ENCODE results near the gene RPS6KA1. TPM values are rescaled to one million over a fixed set of nuclear protein-coding genes. Genes with fewer than 3 reads are reported as not detected.
"Not testable (repeated sequence)": the region's sequence is repeated elsewhere in the genome, so short reads cannot be mapped to it uniquely, and the experiment has no call there.

RPS6KA1 gene
- total RNA-seq, 5 donors from 2014 or later (not counting 1 experiment from before 2014, with no cell fraction given) = 85.8 to 123 (median 101) TPM

- H3K4me1 Mint-ChIP-seq; DNase-seq; H3K9me3 Mint-ChIP-seq; H3K36me3 ChIP-seq (ENCODE audit: control insufficient read depth in 2 of 2, extremely low read depth in 1 of 2, insufficient read depth in 1 of 2, low read length in 1 of 2); H3K36me3 Mint-ChIP-seq; H3K4me1 ChIP-seq (ENCODE audit: control insufficient read depth in 1 of 2, extremely low read depth in 1 of 2, insufficient read depth in 2 of 2, low read length in 2 of 2); H3K27ac Mint-ChIP-seq; ATAC-seq (replicated peaks in 1 of 4); H3K27ac ChIP-seq (ENCODE audit: low read length); H3K9me3 ChIP-seq; H3K27me3 ChIP-seq (replicated peaks in 1 of 2; ENCODE audit: control insufficient read depth in 2 of 2, extremely low read depth in 1 of 2, insufficient read depth in 2 of 2, low read length in 1 of 2); POLR2A ChIA-PET; H3K27me3 Mint-ChIP-seq; H3K4me3 Mint-ChIP-seq; H3K4me3 ChIP-seq (ENCODE audit: control insufficient read depth in 1 of 2, extremely low read depth in 1 of 2, low read length in 1 of 2): not testable (repeated sequence)
- CTCF ChIA-PET = interaction anchor here in 1 of 2 donors (0.5 to 1.7 kb wide), 3 partner anchors 95 to 413 kb away, joined by 3 to 5 read pairs (median 3); no protein-coding TSS in a partner anchor
- no CpG with 5 or more reads among the region's 4 CpGs for WGBS (ENCODE audit: insufficient coverage)
Measured at GRCh38 chr1:26584588-26584987, 55.0 kb downstream of the RPS6KA1 start.

GRCh38 chr1:26585471-26585870 lies 55.9 kb downstream of the RPS6KA1 start:
- Mint-ChIP-seq H3K4me1 (peaks cover 0 to 9% (median 6%) of the 10 kb centered on the region in 3 donors), H3K4me3 (no peak overlapping the region), H3K36me3 (peaks cover 4% of the 10 kb centered on the region), H3K27ac (no peak overlapping the region), H3K27me3 (no peaks in the 10 kb centered on the region), H3K9me3 (peaks cover 0 to 7% (median 0%) of the 10 kb centered on the region in 3 donors)
- ChIA-PET POLR2A (no interaction called here), CTCF (interaction anchor here in 1 of 2 donors (1.7 kb wide), 1 partner anchor 248 kb away, joined by 5 read pairs; no protein-coding TSS in a partner anchor)
- no peaks in the 10 kb centered on the region for H3K4me1 ChIP-seq (ENCODE audit: control insufficient read depth in 1 of 2, extremely low read depth in 1 of 2, insufficient read depth in 2 of 2, low read length in 2 of 2)
- H3K4me3 ChIP-seq (ENCODE audit: control insufficient read depth in 1 of 2, extremely low read depth in 1 of 2, low read length in 1 of 2) = no peak overlapping the region
- DNase-seq (no peak), ATAC-seq (replicated peaks in 1 of 4) (no peak)
- H3K27me3 ChIP-seq (replicated peaks in 1 of 2; ENCODE audit: control insufficient read depth in 2 of 2, extremely low read depth in 1 of 2, insufficient read depth in 2 of 2, low read length in 1 of 2) = peaks cover 0 to 3% of the 10 kb centered on the region in 2 experiments
- WGBS (ENCODE audit: insufficient coverage) = 97% methylated on average over 4 of the region's 6 CpGs
- no peaks in the 10 kb centered on the region for H3K9me3 ChIP-seq
- no peaks in the 10 kb centered on the region for H3K36me3 ChIP-seq (ENCODE audit: control insufficient read depth in 2 of 2, extremely low read depth in 1 of 2, insufficient read depth in 1 of 2, low read length in 1 of 2)
- no peak overlapping the region for H3K27ac ChIP-seq (ENCODE audit: low read length)

GRCh38 chr1:26593385-26593784 lies 63.8 kb downstream of the RPS6KA1 start:
- ATAC-seq (replicated peaks in 1 of 4) (no peak), DNase-seq (no peak)
- Mint-ChIP-seq H3K4me3 (no peak overlapping the region), H3K27me3 (no peaks in the 10 kb centered on the region), H3K36me3 (peaks cover 4% of the 10 kb centered on the region), H3K4me1 (peaks cover 4 to 6% (median 4%) of the 10 kb centered on the region in 3 donors), H3K9me3 (peaks cover 0 to 7% (median 0%) of the 10 kb centered on the region in 3 donors), H3K27ac (no peak overlapping the region)
- no peak overlapping the region for H3K27ac ChIP-seq (ENCODE audit: low read length)
- no peaks in the 10 kb centered on the region for H3K36me3 ChIP-seq (ENCODE audit: control insufficient read depth in 2 of 2, extremely low read depth in 1 of 2, insufficient read depth in 1 of 2, low read length in 1 of 2)
- no peak overlapping the region for H3K4me3 ChIP-seq (ENCODE audit: control insufficient read depth in 1 of 2, extremely low read depth in 1 of 2, low read length in 1 of 2)
- ChIA-PET POLR2A (no interaction called here), CTCF (interaction anchor here in 1 of 2 donors (1.4 kb wide), 1 partner anchor 240 kb away, joined by 3 read pairs; no protein-coding TSS in a partner anchor)
- peaks cover 0 to 3% of the 10 kb centered on the region in 2 experiments for H3K4me1 ChIP-seq (ENCODE audit: control insufficient read depth in 1 of 2, extremely low read depth in 1 of 2, insufficient read depth in 2 of 2, low read length in 2 of 2)
- peaks cover 0 to 5% of the 10 kb centered on the region in 2 experiments for H3K27me3 ChIP-seq (replicated peaks in 1 of 2; ENCODE audit: control insufficient read depth in 2 of 2, extremely low read depth in 1 of 2, insufficient read depth in 2 of 2, low read length in 1 of 2)
- 71% methylated on average over 1 of the region's 5 CpGs for WGBS (ENCODE audit: insufficient coverage)
- no peaks in the 10 kb centered on the region for H3K9me3 ChIP-seq

- H3K27ac Mint-ChIP-seq; H3K27me3 ChIP-seq (replicated peaks in 1 of 2; ENCODE audit: control insufficient read depth in 2 of 2, extremely low read depth in 1 of 2, insufficient read depth in 2 of 2, low read length in 1 of 2); H3K4me3 ChIP-seq (ENCODE audit: control insufficient read depth in 1 of 2, extremely low read depth in 1 of 2, low read length in 1 of 2); H3K9me3 ChIP-seq; POLR2A ChIA-PET; H3K4me1 Mint-ChIP-seq; H3K27me3 Mint-ChIP-seq; H3K36me3 ChIP-seq (ENCODE audit: control insufficient read depth in 2 of 2, extremely low read depth in 1 of 2, insufficient read depth in 1 of 2, low read length in 1 of 2); H3K27ac ChIP-seq (ENCODE audit: low read length); H3K36me3 Mint-ChIP-seq; H3K4me1 ChIP-seq (ENCODE audit: control insufficient read depth in 1 of 2, extremely low read depth in 1 of 2, insufficient read depth in 2 of 2, low read length in 2 of 2); H3K4me3 Mint-ChIP-seq; H3K9me3 Mint-ChIP-seq; ATAC-seq (replicated peaks in 1 of 4); DNase-seq: not testable (repeated sequence)
- CTCF ChIA-PET = interaction anchor here in 1 of 2 donors (1.0 to 1.4 kb wide), 2 partner anchors 206 to 239 kb away, joined by 3 read pairs; no protein-coding TSS in a partner anchor
- WGBS (ENCODE audit: insufficient coverage) = 94% methylated on average over 2 of the region's 6 CpGs
Measured at GRCh38 chr1:26594593-26594992, 65.0 kb downstream of the RPS6KA1 start.

GRCh38 chr1:26597629-26598039 lies 68.1 kb downstream of the RPS6KA1 start:
- Mint-ChIP-seq H3K4me3 (no peak overlapping the region), H3K36me3 (no peaks in the 10 kb centered on the region), H3K27ac (no peak overlapping the region), H3K4me1 (peaks cover 6 to 9% (median 8%) of the 10 kb centered on the region in 3 donors), H3K9me3 (no peaks in the 10 kb centered on the region), H3K27me3 (peaks cover 0 to 1% of the 10 kb centered on the region in 2 donors)
- WGBS (ENCODE audit: insufficient coverage) = no CpG with 5 or more reads among the region's 2 CpGs
- H3K9me3 ChIP-seq = no peaks in the 10 kb centered on the region
- POLR2A ChIA-PET = no interaction called here
- no peaks in the 10 kb centered on the region for H3K36me3 ChIP-seq (ENCODE audit: control insufficient read depth in 2 of 2, extremely low read depth in 1 of 2, insufficient read depth in 1 of 2, low read length in 1 of 2)
- peaks cover 0 to 2% of the 10 kb centered on the region in 2 experiments for H3K27me3 ChIP-seq (replicated peaks in 1 of 2; ENCODE audit: control insufficient read depth in 2 of 2, extremely low read depth in 1 of 2, insufficient read depth in 2 of 2, low read length in 1 of 2)
- CTCF ChIA-PET = interaction anchor here in 1 of 2 donors (1.4 to 9.8 kb wide), 3 partner anchors 187 to 237 kb away, joined by 5 to 156 read pairs (median 5); partner anchors contain the start of gene PIGV
- H3K4me3 ChIP-seq (ENCODE audit: control insufficient read depth in 1 of 2, extremely low read depth in 1 of 2, low read length in 1 of 2) = no peak overlapping the region
- DNase-seq = peak in 2 of 35 experiments; percentile 32 to 76
- no peak overlapping the region for H3K27ac ChIP-seq (ENCODE audit: low read length)
- peak in 2 of 4 experiments; percentile 56 to 58 for ATAC-seq (replicated peaks in 1 of 4)
- H3K4me1 ChIP-seq (ENCODE audit: control insufficient read depth in 1 of 2, extremely low read depth in 1 of 2, insufficient read depth in 2 of 2, low read length in 2 of 2) = peaks cover 0 to 5% of the 10 kb centered on the region in 2 experiments

GRCh38 chr1:26598890-26599289 lies 69.3 kb downstream of the RPS6KA1 start:
- Histone ChIP-seq H3K4me3 (ENCODE audit: control insufficient read depth in 1 of 2, extremely low read depth in 1 of 2, low read length in 1 of 2) (no peak overlapping the region), H3K36me3 (ENCODE audit: control insufficient read depth in 2 of 2, extremely low read depth in 1 of 2, insufficient read depth in 1 of 2, low read length in 1 of 2) (no peaks in the 10 kb centered on the region), H3K27ac (ENCODE audit: low read length) (no peak overlapping the region), H3K4me1 (ENCODE audit: control insufficient read depth in 1 of 2, extremely low read depth in 1 of 2, insufficient read depth in 2 of 2, low read length in 2 of 2) (peaks cover 0 to 5% of the 10 kb centered on the region in 2 experiments), H3K27me3 (replicated peaks in 1 of 2; ENCODE audit: control insufficient read depth in 2 of 2, extremely low read depth in 1 of 2, insufficient read depth in 2 of 2, low read length in 1 of 2) (peaks cover 0 to 2% of the 10 kb centered on the region in 2 experiments), H3K9me3 (no peaks in the 10 kb centered on the region)
- Mint-ChIP-seq H3K27ac (no peak overlapping the region), H3K4me3 (no peak overlapping the region), H3K27me3 (peaks cover 0 to 1% of the 10 kb centered on the region in 2 donors), H3K9me3 (no peaks in the 10 kb centered on the region), H3K4me1 (peaks cover 6 to 10% (median 9%) of the 10 kb centered on the region in 3 donors), H3K36me3 (no peaks in the 10 kb centered on the region)
- ChIA-PET POLR2A (interaction anchor here in 1 of 2 donors (0.6 kb wide), 2 partner anchors 140 to 191 kb away, joined by 3 to 4 read pairs; no protein-coding TSS in a partner anchor), CTCF (interaction anchor here (0.6 to 9.8 kb wide), 11 partner anchors 17 to 1169 kb away, joined by 3 to 156 read pairs (median 3); partner anchors contain the start of gene PIGV (in 1 of the 2))
- DNase-seq = no peak
- ATAC-seq (replicated peaks in 1 of 4) = no peak
- no CpG with 5 or more reads among the region's 3 CpGs for WGBS (ENCODE audit: insufficient coverage)

All from T-cell (primary cell).